ENCODE data around the gene FANCE. TPM values are rescaled to one million over a fixed set of nuclear protein-coding genes. Genes with fewer than 3 reads are reported as not detected.
A peak's percentile ranks its signal among the peaks of the same experiment; 100 is the strongest.

FANCE gene
- total RNA-seq, 1 donor from 2014 or later, result 9.0 TPM

- H3K4me1 ChIP-seq, result peaks cover 62% of the 10 kb centered on the region
These were observed 43.3 kb downstream of the FANCE start for GRCh38 chr6:35495258-35496035.

GRCh38 chr6:35496036-35496840 is 44.1 kb downstream of the FANCE start:
- H3K4me1 ChIP-seq, result peaks cover 58% of the 10 kb centered on the region

More at GRCh38 chr6:35495258-35496035, 43.3 kb downstream of the FANCE start:
- intact Hi-C loops (cut with DNase I), result no loop called here
- no peak for TF ChIP-seq CTCF (IDR thresholded peaks at IDR 0.05)
- Histone ChIP-seq H3K9me3 (no peaks in the 10 kb centered on the region), H3K27ac (peak overlapping the region; percentile 82), H3K27me3 (ENCODE audit: low read depth) (peaks cover 14% of the 10 kb centered on the region), H3K36me3 (no peaks in the 10 kb centered on the region), H3K4me3 (peak overlapping the region; percentile 68)
- ATAC-seq, result no peak
- no peak for DNase-seq

GRCh38 chr6:35496841-35497570 is 44.9 kb downstream of the FANCE start, which contains the start of gene TEAD3:
Gene TEAD3 (minus strand): TSS chr6:35497079.
- Histone ChIP-seq H3K27me3 (ENCODE audit: low read depth) (peaks cover 14% of the 10 kb centered on the region), H3K27ac (peak within 1 kb of the TSS; percentile 92), H3K36me3 (no peaks in the 10 kb centered on the region), H3K4me1 (peaks cover 51% of the 10 kb centered on the region), H3K4me3 (peak within 1 kb of the TSS; percentile 68), H3K9me3 (no peaks in the 10 kb centered on the region)
- intact Hi-C loops (cut with DNase I), result no loop called here
- peak; percentile 21 for TF ChIP-seq CTCF (IDR thresholded peaks at IDR 0.05)
- ATAC-seq (peak; percentile 79 to 82), DNase-seq (peak; percentile 74)

More at GRCh38 chr6:35496036-35496840, 44.1 kb downstream of the FANCE start:
- Histone ChIP-seq H3K36me3 (no peaks in the 10 kb centered on the region), H3K9me3 (no peaks in the 10 kb centered on the region), H3K27ac (peak overlapping the region; percentile 82), H3K4me3 (peak overlapping the region; percentile 68), H3K27me3 (ENCODE audit: low read depth) (peaks cover 14% of the 10 kb centered on the region)
- ATAC-seq, result peak; percentile 56 to 68
- TF ChIP-seq CTCF (IDR thresholded peaks at IDR 0.05), result no peak
- intact Hi-C loops (cut with DNase I), result no loop called here
- DNase-seq, result no peak

GRCh38 chr6:35497571-35498421 is 45.7 kb downstream of the FANCE start:
- Histone ChIP-seq H3K9me3 (no peaks in the 10 kb centered on the region), H3K4me1 (peaks cover 43% of the 10 kb centered on the region), H3K4me3 (peak overlapping the region; percentile 68), H3K36me3 (no peaks in the 10 kb centered on the region), H3K27me3 (ENCODE audit: low read depth) (peaks cover 14% of the 10 kb centered on the region), H3K27ac (peak overlapping the region; percentile 92)
- TF ChIP-seq CTCF (IDR thresholded peaks at IDR 0.05), result no peak
- DNase-seq (peak; percentile 77), ATAC-seq (peak; percentile 54 to 70)
- intact Hi-C loops (cut with DNase I), result no loop called here

Data from lower lobe of right lung (tissue), 2 donors.